ENCODE measurements around the gene HS3ST3B1. TPM values are rescaled to one million over a fixed set of nuclear protein-coding genes. Genes with fewer than 3 reads are reported as not detected.

Gene HS3ST3B1
- total and polyA plus RNA-seq, 2 of the 4 experiments (the other 2 are of a cell fraction) = 3.1 to 4.3 TPM

DNA sequence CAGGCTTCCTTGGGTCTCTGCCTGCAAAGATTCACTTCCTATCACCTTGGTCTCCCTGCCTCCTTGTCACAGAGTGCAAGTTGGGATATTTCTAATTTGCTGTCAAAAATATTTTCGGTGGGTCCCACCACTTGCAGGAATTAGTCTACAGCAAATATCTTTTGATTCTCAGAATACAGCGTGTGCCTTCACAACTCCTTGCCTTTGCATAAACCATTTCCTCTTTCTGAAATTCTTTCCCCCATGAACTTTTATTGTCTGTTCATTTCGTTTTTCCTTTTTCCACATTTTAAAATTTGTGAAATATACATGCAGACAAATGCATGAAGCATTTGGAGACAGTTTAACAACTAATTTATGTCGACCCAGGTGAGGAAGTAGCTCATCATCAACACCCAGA, 60.0 kb downstream of the HS3ST3B1 start (continued):
- TF ChIP-seq, protein P1, sequence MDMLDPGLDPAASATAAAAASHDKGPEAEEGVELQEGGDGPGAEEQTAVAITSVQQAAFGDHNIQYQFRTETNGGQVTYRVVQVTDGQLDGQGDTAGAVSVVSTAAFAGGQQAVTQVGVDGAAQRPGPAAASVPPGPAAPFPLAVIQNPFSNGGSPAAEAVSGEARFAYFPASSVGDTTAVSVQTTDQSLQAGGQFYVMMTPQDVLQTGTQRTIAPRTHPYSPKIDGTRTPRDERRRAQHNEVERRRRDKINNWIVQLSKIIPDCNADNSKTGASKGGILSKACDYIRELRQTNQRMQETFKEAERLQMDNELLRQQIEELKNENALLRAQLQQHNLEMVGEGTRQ (IDR thresholded peaks at IDR 0.05; ENCODE audit: low read depth, low read length) = no peak
- TF ChIP-seq MAZ (IDR thresholded peaks at IDR 0.05; ENCODE audit: borderline replicate concordance, low read depth, low read length) = no peak

DNA sequence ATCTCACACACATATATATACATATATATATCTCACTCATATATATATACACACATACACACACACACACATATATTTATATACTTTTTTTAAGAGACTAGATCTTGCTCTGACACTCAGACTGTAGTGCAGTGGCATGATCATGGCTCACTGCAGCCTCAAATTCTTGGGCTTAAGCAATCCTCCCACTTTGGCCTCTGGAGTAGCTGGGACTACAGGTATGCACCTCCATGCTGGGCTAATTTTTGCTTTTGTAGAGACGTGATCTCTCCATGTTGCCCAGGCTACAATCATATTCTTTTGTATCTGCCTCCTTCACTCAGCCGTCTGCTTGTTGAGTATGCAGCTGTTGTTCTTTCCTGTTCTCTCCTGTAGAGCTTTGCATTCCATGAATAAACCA, 60.6 kb downstream of the HS3ST3B1 start:
- Histone ChIP-seq H3K56ac (ENCODE audit: extremely low read depth, insufficient read depth, low read length) (no peak overlapping the region), H3K9me1 (ENCODE audit: insufficient read depth, low read length) (peaks cover 3% of the 10 kb centered on the region; the same call in 1 of the 2 replicates), H3K4me1 (ENCODE audit: control insufficient read depth, insufficient read depth, low read length) (no peaks in the 10 kb centered on the region), H2AFZ (replicated peaks; ENCODE audit: low read length, poor library complexity) (no peak overlapping the region), H3K27me3 (ENCODE audit: control insufficient read depth, insufficient read depth, low read length) (no peaks in the 10 kb centered on the region), H3K23ac (ENCODE audit: low read depth, low read length) (no peak overlapping the region), H4K91ac (ENCODE audit: insufficient read depth, low read depth, low read length) (no peak overlapping the region), H2AK5ac (ENCODE audit: low read depth, low read length) (no peak overlapping the region), H4K5ac (ENCODE audit: low read depth, low read length) (no peak overlapping the region), H3K27ac (ENCODE audit: insufficient read depth, low read length) (no peak overlapping the region), H2BK20ac (ENCODE audit: low read depth, low read length) (no peak overlapping the region), H2BK120ac (ENCODE audit: low read depth, low read length) (no peak overlapping the region), H3K4me3 (ENCODE audit: insufficient read depth, low read depth, low read length) (no peak overlapping the region), H4K20me1 (ENCODE audit: insufficient read depth, low read length) (no peaks in the 10 kb centered on the region), H3K9me3 (ENCODE audit: control insufficient read depth, insufficient read depth, low read length) (no peaks in the 10 kb centered on the region), H3K14ac (replicated peaks; ENCODE audit: low read depth, low read length) (no peak overlapping the region), H3K18ac (ENCODE audit: low read depth, low read length) (no peak overlapping the region), H3K4ac (ENCODE audit: low read depth, low read length) (no peak overlapping the region), H2AK9ac (replicated peaks; ENCODE audit: low read depth, low read length, poor library complexity) (no peak overlapping the region), H4K8ac (ENCODE audit: low read depth in 2 of 2, low read length in 2 of 2) (no peak overlapping the region), H2BK5ac (ENCODE audit: low read depth, low read length, poor library complexity, severe bottlenecking) (no peak overlapping the region), H3K36me3 (ENCODE audit: control insufficient read depth, insufficient read depth, low read length) (no peaks in the 10 kb centered on the region), H2BK15ac (ENCODE audit: low read depth, low read length) (no peak overlapping the region), H3K9ac (ENCODE audit: low read depth, low read length) (no peak overlapping the region), H3K79me1 (ENCODE audit: low read depth in 1 of 2, low read length in 2 of 2) (no peaks in the 10 kb centered on the region), H3K4me2 (ENCODE audit: low read depth, low read length) (no peak overlapping the region)
- WGBS, 2 experiments (ENCODE audit: extremely low coverage in 2 of 2, insufficient read length in 1 of 2) = no CpG with 5 or more reads among the region's 2 CpGs
- DNase-seq = no peak
- ATAC-seq (ENCODE audit: low read depth) = no peak
- BruUV-seq (replicated peaks) = no TSS peak
- dilution Hi-C loops (cut with HindIII; ENCODE audit: low sequenced_read_pairs, unreplicated experiment) (no loop called here), intact Hi-C loops (cut with micrococcal nuclease) (no loop called here), in situ Hi-C loops (cut with MboI; ENCODE audit: low sequenced_read_pairs) (no loop called here)
- CTCF ChIA-PET = interaction anchor here (0.7 kb wide), 1 partner anchor 304 kb away, joined by 3 read pairs; no protein-coding TSS in a partner anchor
- POLR2A ChIA-PET (ENCODE audit: unreplicated experiment) = no interaction called here
- TF ChIP-seq, protein P2, sequence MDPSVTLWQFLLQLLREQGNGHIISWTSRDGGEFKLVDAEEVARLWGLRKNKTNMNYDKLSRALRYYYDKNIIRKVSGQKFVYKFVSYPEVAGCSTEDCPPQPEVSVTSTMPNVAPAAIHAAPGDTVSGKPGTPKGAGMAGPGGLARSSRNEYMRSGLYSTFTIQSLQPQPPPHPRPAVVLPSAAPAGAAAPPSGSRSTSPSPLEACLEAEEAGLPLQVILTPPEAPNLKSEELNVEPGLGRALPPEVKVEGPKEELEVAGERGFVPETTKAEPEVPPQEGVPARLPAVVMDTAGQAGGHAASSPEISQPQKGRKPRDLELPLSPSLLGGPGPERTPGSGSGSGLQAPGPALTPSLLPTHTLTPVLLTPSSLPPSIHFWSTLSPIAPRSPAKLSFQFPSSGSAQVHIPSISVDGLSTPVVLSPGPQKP (IDR thresholded peaks at IDR 0.05; ENCODE audit: borderline replicate concordance, low read depth, low read length) = no peak
- TF ChIP-seq CHD1 (IDR thresholded peaks at IDR 0.05; ENCODE audit: low read depth, low read length) = no peak
- no peak for TF ChIP-seq SMC3 (IDR thresholded peaks at IDR 0.05; ENCODE audit: low read depth, low read length)
- TF ChIP-seq, protein P3, sequence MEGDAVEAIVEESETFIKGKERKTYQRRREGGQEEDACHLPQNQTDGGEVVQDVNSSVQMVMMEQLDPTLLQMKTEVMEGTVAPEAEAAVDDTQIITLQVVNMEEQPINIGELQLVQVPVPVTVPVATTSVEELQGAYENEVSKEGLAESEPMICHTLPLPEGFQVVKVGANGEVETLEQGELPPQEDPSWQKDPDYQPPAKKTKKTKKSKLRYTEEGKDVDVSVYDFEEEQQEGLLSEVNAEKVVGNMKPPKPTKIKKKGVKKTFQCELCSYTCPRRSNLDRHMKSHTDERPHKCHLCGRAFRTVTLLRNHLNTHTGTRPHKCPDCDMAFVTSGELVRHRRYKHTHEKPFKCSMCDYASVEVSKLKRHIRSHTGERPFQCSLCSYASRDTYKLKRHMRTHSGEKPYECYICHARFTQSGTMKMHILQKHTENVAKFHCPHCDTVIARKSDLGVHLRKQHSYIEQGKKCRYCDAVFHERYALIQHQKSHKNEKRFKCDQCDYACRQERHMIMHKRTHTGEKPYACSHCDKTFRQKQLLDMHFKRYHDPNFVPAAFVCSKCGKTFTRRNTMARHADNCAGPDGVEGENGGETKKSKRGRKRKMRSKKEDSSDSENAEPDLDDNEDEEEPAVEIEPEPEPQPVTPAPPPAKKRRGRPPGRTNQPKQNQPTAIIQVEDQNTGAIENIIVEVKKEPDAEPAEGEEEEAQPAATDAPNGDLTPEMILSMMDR (conservative IDR thresholded peaks at IDR 0.05; ENCODE audit: low read depth, low read length) = no peak
- TF ChIP-seq MAFK (IDR thresholded peaks at IDR 0.05; ENCODE audit: low read depth, low read length) = no peak
- TF ChIP-seq RFX5 (IDR thresholded peaks at IDR 0.05; ENCODE audit: low read depth, low read length) = no peak
- TF ChIP-seq, protein P1 (IDR thresholded peaks at IDR 0.05; ENCODE audit: low read depth, low read length) = no peak
- TF ChIP-seq POLR2A (IDR thresholded peaks at IDR 0.05; ENCODE audit: low read depth, low read length) = no peak
- no peak for TF ChIP-seq RAD21 (IDR thresholded peaks at IDR 0.05; ENCODE audit: low read length)
- TF ChIP-seq CEBPB (IDR thresholded peaks at IDR 0.05; ENCODE audit: low read depth, low read length) = no peak
- TF ChIP-seq FOS (IDR thresholded peaks at IDR 0.05; ENCODE audit: low read depth, low read length) = no peak
- TF ChIP-seq NFE2L2 (IDR thresholded peaks at IDR 0.05; ENCODE audit: low read depth, low read length) = no peak
- TF ChIP-seq MXI1 (IDR thresholded peaks at IDR 0.05; ENCODE audit: borderline replicate concordance, low read depth, low read length) = no peak
